ENCODE measurements around the gene COL5A1. TPM values are rescaled to one million over a fixed set of nuclear protein-coding genes. Genes with fewer than 3 reads are reported as not detected.

Gene COL5A1
- total RNA-seq, 2 donors from 2014 or later, result 10.9 to 21.7 TPM

DNA sequence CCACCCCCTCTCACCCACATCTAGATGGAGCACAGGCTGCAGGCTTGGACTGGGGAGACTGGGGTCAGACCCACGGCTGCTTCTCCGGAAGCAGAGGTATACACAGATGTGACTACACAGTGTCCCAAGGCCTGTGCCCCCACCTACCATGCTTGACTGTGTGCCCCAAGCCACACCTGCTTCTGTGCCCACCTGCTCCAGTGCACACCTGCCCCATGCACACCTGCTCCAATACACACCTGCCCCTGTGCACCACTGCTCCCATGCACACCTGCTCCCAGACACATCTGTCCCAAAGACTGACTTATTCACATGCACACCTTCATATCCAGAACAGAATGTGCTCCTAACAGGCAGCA lies 5.5 kb upstream of the COL5A1 start:
- Histone ChIP-seq H3K9ac (ENCODE audit: low read depth in 2 of 2, low read length in 2 of 2) (no peak overlapping the region), H3K4me1 (no peaks in the 10 kb centered on the region), H3K36me3 (no peaks in the 10 kb centered on the region), H3K27ac (no peak overlapping the region), H3K27me3 (peaks cover 2% of the 10 kb centered on the region), H3K4me3 (no peak overlapping the region), H3K9me3 (no peaks in the 10 kb centered on the region)
- intact Hi-C loops (cut with DNase I), result no loop called here
- TF ChIP-seq, protein P1, sequence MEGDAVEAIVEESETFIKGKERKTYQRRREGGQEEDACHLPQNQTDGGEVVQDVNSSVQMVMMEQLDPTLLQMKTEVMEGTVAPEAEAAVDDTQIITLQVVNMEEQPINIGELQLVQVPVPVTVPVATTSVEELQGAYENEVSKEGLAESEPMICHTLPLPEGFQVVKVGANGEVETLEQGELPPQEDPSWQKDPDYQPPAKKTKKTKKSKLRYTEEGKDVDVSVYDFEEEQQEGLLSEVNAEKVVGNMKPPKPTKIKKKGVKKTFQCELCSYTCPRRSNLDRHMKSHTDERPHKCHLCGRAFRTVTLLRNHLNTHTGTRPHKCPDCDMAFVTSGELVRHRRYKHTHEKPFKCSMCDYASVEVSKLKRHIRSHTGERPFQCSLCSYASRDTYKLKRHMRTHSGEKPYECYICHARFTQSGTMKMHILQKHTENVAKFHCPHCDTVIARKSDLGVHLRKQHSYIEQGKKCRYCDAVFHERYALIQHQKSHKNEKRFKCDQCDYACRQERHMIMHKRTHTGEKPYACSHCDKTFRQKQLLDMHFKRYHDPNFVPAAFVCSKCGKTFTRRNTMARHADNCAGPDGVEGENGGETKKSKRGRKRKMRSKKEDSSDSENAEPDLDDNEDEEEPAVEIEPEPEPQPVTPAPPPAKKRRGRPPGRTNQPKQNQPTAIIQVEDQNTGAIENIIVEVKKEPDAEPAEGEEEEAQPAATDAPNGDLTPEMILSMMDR (IDR thresholded peaks at IDR 0.05), result no peak
- no peak for DNase-seq

DNA sequence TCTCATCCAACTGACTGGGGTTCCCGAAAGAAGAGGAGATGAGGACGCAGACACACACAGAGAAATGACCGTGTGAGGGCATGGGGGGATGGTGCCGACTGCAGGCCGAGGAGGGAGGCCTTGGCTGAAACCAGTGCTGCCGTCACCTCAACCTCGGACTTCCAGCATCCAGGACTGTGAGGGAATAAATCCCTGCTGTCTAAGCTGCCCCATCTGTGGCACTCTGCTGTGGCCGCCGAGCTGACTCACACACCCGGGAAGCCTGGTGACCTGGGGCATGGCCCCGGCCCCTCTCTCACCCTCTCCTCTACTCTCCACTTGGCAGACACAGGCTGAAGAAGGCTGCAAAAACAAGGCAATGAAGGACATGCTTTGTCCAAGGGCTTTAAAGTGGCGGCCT lies 4.4 kb upstream of the COL5A1 start:
- intact Hi-C loops (cut with DNase I), result no loop called here
- Histone ChIP-seq H3K36me3 (no peaks in the 10 kb centered on the region), H3K9me3 (no peaks in the 10 kb centered on the region), H3K9ac (ENCODE audit: low read depth in 2 of 2, low read length in 2 of 2) (no peak overlapping the region), H3K27me3 (peaks cover 11% of the 10 kb centered on the region), H3K4me3 (no peak overlapping the region), H3K4me1 (no peaks in the 10 kb centered on the region), H3K27ac (no peak overlapping the region)
- TF ChIP-seq, protein P1 (IDR thresholded peaks at IDR 0.05), result no peak
- no peak for DNase-seq

DNA sequence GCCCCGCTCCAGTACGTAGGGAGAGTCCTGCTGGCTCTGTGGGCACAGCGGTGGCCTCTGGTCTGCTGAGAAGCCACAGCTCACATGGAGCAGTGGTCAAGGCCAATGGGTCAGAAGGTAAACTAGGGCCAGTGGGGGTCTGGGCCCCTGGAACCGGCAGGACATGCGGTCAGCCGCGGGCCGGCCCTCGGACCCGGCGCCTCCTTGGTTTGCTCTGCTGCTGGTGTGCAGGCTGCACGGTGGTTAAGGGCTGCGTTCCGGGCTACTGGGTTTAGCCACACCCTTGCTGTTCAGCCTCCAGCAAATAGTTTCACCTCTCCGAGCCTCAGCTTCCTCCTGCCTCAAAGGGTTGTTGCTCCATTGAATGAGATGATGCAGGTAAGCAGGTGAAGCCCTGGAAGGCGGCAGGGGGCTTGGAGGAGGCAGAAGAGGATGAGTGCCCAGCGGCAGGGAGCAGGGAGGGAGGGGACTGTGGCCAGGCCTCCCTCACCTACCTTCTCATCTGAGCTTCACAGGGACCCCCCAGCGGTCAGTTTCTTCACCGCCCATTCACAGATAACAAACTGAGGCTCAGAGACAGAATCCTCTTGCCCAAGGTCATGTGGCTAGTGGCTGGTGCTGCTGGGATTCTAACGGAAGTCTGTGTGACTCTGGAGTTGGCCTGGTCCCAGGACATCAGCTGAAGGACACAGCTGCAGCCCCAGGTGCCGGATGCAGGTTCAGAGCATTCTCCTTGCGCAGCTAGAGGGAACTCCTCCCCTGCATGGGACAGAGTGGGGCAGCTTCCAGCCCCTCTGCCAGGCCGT lies 3.7 kb upstream of the COL5A1 start:
- Histone ChIP-seq H3K9ac (ENCODE audit: low read depth in 2 of 2, low read length in 2 of 2) (no peak overlapping the region), H3K27ac (no peak overlapping the region), H3K27me3 (peaks cover 17% of the 10 kb centered on the region), H3K4me3 (no peak overlapping the region), H3K36me3 (no peaks in the 10 kb centered on the region), H3K4me1 (no peaks in the 10 kb centered on the region), H3K9me3 (no peaks in the 10 kb centered on the region)
- TF ChIP-seq, protein P1 (IDR thresholded peaks at IDR 0.05), result no peak
- DNase-seq, result no peak
- intact Hi-C loops (cut with DNase I), result no loop called here

DNA sequence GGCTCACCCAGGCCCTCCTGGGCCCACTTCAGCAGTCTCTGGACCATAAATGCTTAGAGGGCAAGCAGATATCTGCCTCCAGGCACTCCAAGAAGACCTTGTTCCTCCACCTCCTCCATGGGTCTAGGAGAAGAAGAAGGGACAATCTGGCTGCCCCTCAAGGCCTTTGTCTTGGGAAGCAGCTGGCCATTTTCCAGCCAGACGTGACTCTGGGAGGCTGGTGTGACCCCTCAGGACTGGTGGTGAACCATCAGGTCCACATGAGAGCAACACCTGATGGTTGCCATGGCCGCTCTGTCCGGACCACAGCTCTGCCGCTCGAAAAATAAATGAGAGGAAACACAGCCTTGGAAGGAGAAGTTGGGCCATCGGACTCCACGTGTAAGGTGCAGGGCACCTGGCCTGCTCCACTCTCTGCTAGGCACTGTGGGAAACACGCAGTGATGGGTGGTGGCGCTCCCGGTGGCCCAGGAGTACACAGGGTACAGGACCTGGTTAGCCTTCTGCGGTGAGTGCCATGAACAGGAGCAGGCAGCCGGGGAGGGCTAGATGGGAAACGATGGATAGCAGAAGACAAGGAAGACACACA lies 3.0 kb upstream of the COL5A1 start:
- DNase-seq, result no peak
- Histone ChIP-seq H3K9ac (ENCODE audit: low read depth in 2 of 2, low read length in 2 of 2) (no peak overlapping the region), H3K27ac (no peak overlapping the region), H3K9me3 (no peaks in the 10 kb centered on the region), H3K4me1 (no peaks in the 10 kb centered on the region), H3K27me3 (peaks cover 17% of the 10 kb centered on the region), H3K4me3 (no peak overlapping the region), H3K36me3 (no peaks in the 10 kb centered on the region)
- intact Hi-C loops (cut with DNase I), result no loop called here
- TF ChIP-seq, protein P1 (IDR thresholded peaks at IDR 0.05), result no peak

DNA sequence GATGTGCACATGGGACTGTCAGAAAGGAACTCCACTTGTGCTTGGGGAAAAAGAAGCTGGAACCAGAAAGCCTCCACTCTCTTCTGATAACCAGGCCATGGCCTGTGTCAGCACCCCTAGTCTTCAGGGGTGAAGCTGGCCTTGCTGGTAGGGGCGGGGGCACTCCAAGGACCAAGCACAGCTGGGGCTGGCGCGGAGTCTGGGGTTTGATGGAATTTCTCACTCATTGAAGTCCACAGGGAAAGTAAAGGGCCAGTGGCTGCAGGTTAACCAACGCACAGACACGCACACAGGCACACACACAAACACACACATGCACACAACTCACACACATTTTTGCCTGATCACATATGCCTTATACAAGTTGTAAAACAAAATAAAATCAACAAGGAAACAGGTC lies 1.6 kb upstream of the COL5A1 start:
- Histone ChIP-seq H3K27me3 (peaks cover 17% of the 10 kb centered on the region), H3K9me3 (no peaks in the 10 kb centered on the region), H3K4me1 (no peaks in the 10 kb centered on the region), H3K4me3 (no peak overlapping the region), H3K9ac (ENCODE audit: low read depth in 2 of 2, low read length in 2 of 2) (no peak overlapping the region), H3K27ac (no peak overlapping the region), H3K36me3 (no peaks in the 10 kb centered on the region)
- no peak for DNase-seq
- intact Hi-C loops (cut with DNase I), result no loop called here
- TF ChIP-seq, protein P1 (IDR thresholded peaks at IDR 0.05), result no peak

Data from colonic mucosa (tissue), 4 donors.